ENCODE results near the gene FAM124B.

Gene FAM124B

DNA sequence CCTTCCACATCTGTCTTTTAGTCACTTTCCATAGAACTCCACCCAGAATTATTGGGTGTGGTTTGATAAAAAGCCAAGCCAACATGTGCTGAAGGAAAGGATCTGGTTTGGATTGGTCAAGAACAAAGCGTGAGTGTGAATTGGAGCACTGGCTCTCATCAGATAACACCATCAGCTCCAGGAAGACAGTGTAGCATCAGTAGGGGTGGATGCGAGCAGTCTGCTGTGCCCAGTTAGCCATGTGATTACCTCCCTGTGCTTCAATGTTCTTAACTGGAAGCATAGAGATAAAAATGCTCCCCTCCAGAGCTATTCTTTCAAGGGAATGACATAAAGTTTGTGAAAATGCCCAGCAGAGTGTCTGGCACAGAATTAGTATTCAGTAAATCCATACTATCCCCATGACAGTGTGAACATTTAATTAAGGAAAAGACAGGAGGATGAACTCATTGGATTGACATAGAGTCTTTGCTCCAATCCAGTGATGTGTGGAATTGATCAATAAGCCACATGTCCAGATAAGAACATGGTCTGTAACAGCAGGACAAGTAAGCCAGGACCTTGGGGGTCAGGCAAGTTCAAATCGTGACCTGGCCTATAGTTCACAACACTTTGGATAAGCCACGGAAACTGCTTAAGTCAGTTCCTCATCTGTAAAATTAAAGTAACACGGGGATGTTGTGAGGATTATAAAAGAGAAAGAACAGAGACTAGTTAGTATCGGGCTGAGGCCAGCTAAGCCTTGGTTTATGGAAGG is 68.0 kb downstream of the FAM124B start:
- DNase-seq: no peak

DNA sequence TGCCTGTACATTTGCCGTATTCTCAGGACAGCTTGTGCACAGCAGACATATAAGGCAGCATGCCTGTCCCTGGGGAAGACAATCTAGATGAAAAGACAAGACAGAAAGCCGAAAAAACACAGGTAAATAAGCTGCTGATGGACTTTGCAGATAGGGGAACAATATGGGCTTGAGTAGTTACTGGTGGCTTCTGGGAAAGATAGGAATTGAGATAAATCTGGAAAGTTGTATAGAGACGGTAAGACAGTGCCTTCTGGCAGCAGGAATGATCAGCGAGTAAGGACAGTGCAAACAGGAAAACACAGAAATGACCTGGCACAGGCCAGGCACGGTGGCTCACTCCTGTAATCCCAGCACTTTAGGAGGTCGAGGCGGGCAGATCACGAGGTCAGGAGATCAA is 70.2 kb downstream of the FAM124B start:
- DNase-seq: no peak

DNA sequence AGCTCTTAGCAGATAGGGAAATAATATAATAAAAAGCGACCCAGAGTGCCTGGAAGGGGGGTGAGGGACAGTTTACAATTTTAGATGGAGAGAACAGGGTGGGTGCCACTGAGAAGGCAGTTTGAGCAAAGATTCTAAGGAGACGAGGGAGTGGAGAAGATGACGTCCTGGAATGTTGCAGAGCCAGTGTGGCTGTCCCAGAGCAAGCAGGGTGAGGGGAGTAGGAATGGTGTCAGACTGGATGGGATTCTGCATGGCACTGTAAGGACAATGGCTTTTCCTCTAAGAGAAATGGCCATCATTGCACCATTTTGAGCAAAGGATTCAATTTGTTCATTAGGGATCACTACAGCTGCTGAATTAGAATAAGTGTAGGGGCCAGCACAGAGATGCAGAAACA is 73.1 kb downstream of the FAM124B start:
- no peak for DNase-seq

Data from SW 1271 (cell line).